ENCODE measurements around the gene SIGLEC1. TPM values are rescaled to one million over a fixed set of nuclear protein-coding genes. Genes with fewer than 3 reads are reported as not detected.

SIGLEC1 gene
- total and polyA plus RNA-seq, 2 experiments from 2014 or later = not detected

GRCh38 chr20:3759316-3759823 is 47.0 kb upstream of the SIGLEC1 start:
- DNase-seq (ENCODE audit: low spot score) (no peak), ATAC-seq (no peak)
- peaks cover 18% of the 10 kb centered on the region for H4K20me1 ChIP-seq (replicated peaks; ENCODE audit: insufficient read depth)
- no peaks in the 10 kb centered on the region for H3K27me3 ChIP-seq (ENCODE audit: insufficient read depth)
- H3K36me3 ChIP-seq (ENCODE audit: insufficient read depth) = peaks cover 7% of the 10 kb centered on the region
- H3K4me1 Mint-ChIP-seq = no peaks in the 10 kb centered on the region
- H3K4me3 Mint-ChIP-seq = no peak overlapping the region
- H3K4me2 ChIP-seq = no peak overlapping the region
- H3K79me2 ChIP-seq (replicated peaks; ENCODE audit: insufficient read depth) = peaks cover 12% of the 10 kb centered on the region; the same call in 1 of the 2 replicates
- H3K36me3 Mint-ChIP-seq (ENCODE audit: low read depth) = peaks cover 22% of the 10 kb centered on the region
- H2AFZ ChIP-seq = no peak overlapping the region
- peaks cover 14% of the 10 kb centered on the region for H3K27me3 Mint-ChIP-seq (ENCODE audit: insufficient read depth, low read depth, poor library complexity)
- no peaks in the 10 kb centered on the region for H3K9me3 Mint-ChIP-seq
- TF ChIP-seq STAT1 (IDR thresholded peaks at IDR 0.05; ENCODE audit: unreplicated experiment) (no peak), JUNB (IDR thresholded peaks at IDR 0.05; ENCODE audit: unreplicated experiment) (no peak), REST (IDR thresholded peaks at IDR 0.05; ENCODE audit: unreplicated experiment) (no peak), ETS1 (IDR thresholded peaks at IDR 0.05) (no peak), ZNF462 (CRISPR knock-in tag; IDR thresholded peaks at IDR 0.05) (no peak), EZH2phosphoT487 (IDR thresholded peaks at IDR 0.05; ENCODE audit: unreplicated experiment) (no peak), EZH2 (IDR thresholded peaks at IDR 0.05; ENCODE audit: low read depth, unreplicated experiment) (no peak), CTCF (conservative IDR thresholded peaks at IDR 0.05; ENCODE audit: low read depth in 2 of 2) (no peak), POLR2AphosphoS5 (IDR thresholded peaks at IDR 0.05; ENCODE audit: low read depth) (no peak), CREB1 (CRISPR knock-in tag; IDR thresholded peaks at IDR 0.05; ENCODE audit: low read depth) (no peak), ZNF114 (CRISPR knock-in tag; IDR thresholded peaks at IDR 0.05) (no peak), NANOG (IDR thresholded peaks at IDR 0.05; ENCODE audit: borderline replicate concordance) (no peak), ZNF331 (CRISPR knock-in tag; IDR thresholded peaks at IDR 0.05; ENCODE audit: low read depth) (no peak)
- H3F3A ChIP-seq (replicated peaks; ENCODE audit: low read depth) = no peaks in the 10 kb centered on the region
- no peak overlapping the region for H3K27ac Mint-ChIP-seq
- no peaks in the 10 kb centered on the region for H3K9me2 ChIP-seq (ENCODE audit: insufficient read depth)
- peaks cover 10% of the 10 kb centered on the region for H3K4me1 ChIP-seq (ENCODE audit: insufficient read depth)
- no peak overlapping the region for H3K27ac ChIP-seq (ENCODE audit: low read depth)
- H3K4me3 ChIP-seq = no peak overlapping the region
